Peyer's patch (tissue), 4 donors: Measurements from ENCODE around the gene RHOU. TPM values are rescaled to one million over a fixed set of nuclear protein-coding genes. Genes with fewer than 3 reads are reported as not detected.

Experiments used
- DNase-seq, 3 donors: peaks; one replicate each; pipeline ENCODE4 v3.0.0-alpha.2; 2017 to 2019
- H3K27ac ChIP-seq, 4 donors: fragments of 200-600 bp; sonication (generic); one replicate each; pipeline ENCODE4 v1.5.1; 2016 to 2019
- H3K27me3 ChIP-seq, 2 donors: fragments of 200-600 bp; sonication (generic); one replicate each; pipeline ENCODE4 v1.5.1; 2019
- H3K36me3 ChIP-seq, 3 donors: fragments of 200-600 bp; sonication (generic); one replicate each; pipeline ENCODE4 v1.5.1; 2016 to 2019
- H3K4me1 ChIP-seq, 4 donors: fragments of 200-600 bp; sonication (generic); one replicate each; pipeline ENCODE4 v1.5.1; 2016 to 2019
- H3K4me3 ChIP-seq, 4 donors: fragments of 200-600 bp; sonication (generic); 1 replicate in 3 of 4; 2 replicates in 1 of 4; pipeline ENCODE4 v1.5.1; 2016 to 2019; ENCODE audit warnings: mild to moderate bottlenecking in 1 of 4
- H3K9me3 ChIP-seq, 4 donors: fragments of 200-600 bp; sonication (generic); one replicate each; pipeline ENCODE4 v1.5.1; 2016 to 2019; ENCODE audit warnings: mild to moderate bottlenecking in 1 of 4
- CTCF ChIP-seq, 6 experiments: fragments of 450-650 bp in 4 of 6; fragments of 200-600 bp in 2 of 6; sonication (generic) in 1 of 6; IDR thresholded peaks; one replicate each; pipeline ENCODE4 v1.5.1; 2017 to 2019; ENCODE audit warnings: antibody characterized with exemption in 6 of 6, mild to moderate bottlenecking in 3 of 6, moderate library complexity in 1 of 6
- POLR2A ChIP-seq, 2 donors: fragments of 450-650 bp; IDR thresholded peaks; one replicate each; pipeline ENCODE4 v1.5.1; 2017; ENCODE audit warnings: antibody characterized with exemption in 2 of 2, mild to moderate bottlenecking in 2 of 2, moderate library complexity in 2 of 2
- total RNA-seq, 4 donors: library from RNA; depleted of rRNA; stranded (reverse); fragments of >200 nt; gene quantifications; one replicate each; pipeline ENCODE4 v1.1.0, GENCODE V29; 2016

The RHOU gene
- total RNA-seq, 4 donors from 2014 or later: 14.0 to 62.0 (median 42.1) TPM

GRCh38 chr1:228744918-228745317 lies 9.6 kb downstream of the RHOU start:
- DNase-seq: no peak
- no peak overlapping the region for H3K27ac ChIP-seq

GRCh38 chr1:228745497-228745896 lies 10.2 kb downstream of the RHOU start:
- H3K27me3 ChIP-seq: no peaks in the 10 kb centered on the region

More at GRCh38 chr1:228744918-228745317, 9.6 kb downstream of the RHOU start:
- H3K9me3 ChIP-seq: no peaks in the 10 kb centered on the region
- TF ChIP-seq CTCF (IDR thresholded peaks at IDR 0.05) (no peak), POLR2A (IDR thresholded peaks at IDR 0.05) (no peak)
- H3K4me3 ChIP-seq: no peak overlapping the region
- H3K36me3 ChIP-seq: peaks cover 0 to 36% (median 0%) of the 10 kb centered on the region in 3 donors
- H3K27me3 ChIP-seq: no peaks in the 10 kb centered on the region
- H3K4me1 ChIP-seq: no peaks in the 10 kb centered on the region

GRCh38 chr1:228747301-228747935 lies 12.1 kb downstream of the RHOU start:
- Histone ChIP-seq H3K27me3 (no peaks in the 10 kb centered on the region), H3K27ac (no peak overlapping the region), H3K36me3 (peaks cover 0 to 26% (median 0%) of the 10 kb centered on the region in 3 donors), H3K9me3 (no peaks in the 10 kb centered on the region), H3K4me3 (no peak overlapping the region), H3K4me1 (no peaks in the 10 kb centered on the region)
- no peak for TF ChIP-seq POLR2A (IDR thresholded peaks at IDR 0.05)
- no peak for TF ChIP-seq CTCF (IDR thresholded peaks at IDR 0.05)
- DNase-seq: no peak

More at GRCh38 chr1:228745497-228745896, 10.2 kb downstream of the RHOU start:
- Histone ChIP-seq H3K4me3 (no peak overlapping the region), H3K36me3 (peaks cover 0 to 36% (median 0%) of the 10 kb centered on the region in 3 donors), H3K9me3 (no peaks in the 10 kb centered on the region), H3K4me1 (no peaks in the 10 kb centered on the region), H3K27ac (no peak overlapping the region)
- TF ChIP-seq CTCF (IDR thresholded peaks at IDR 0.05) (no peak), POLR2A (IDR thresholded peaks at IDR 0.05) (no peak)
- DNase-seq: no peak

- H3K27me3 ChIP-seq: no peaks in the 10 kb centered on the region
These were observed 12.8 kb downstream of the RHOU start for GRCh38 chr1:228748029-228748428.

GRCh38 chr1:228748431-228748830 lies 13.2 kb downstream of the RHOU start:
- Histone ChIP-seq H3K4me3 (no peak overlapping the region), H3K9me3 (no peaks in the 10 kb centered on the region), H3K36me3 (peaks cover 0 to 18% (median 0%) of the 10 kb centered on the region in 3 donors), H3K27me3 (no peaks in the 10 kb centered on the region), H3K4me1 (no peaks in the 10 kb centered on the region), H3K27ac (no peak overlapping the region)
- TF ChIP-seq CTCF (IDR thresholded peaks at IDR 0.05): no peak
- TF ChIP-seq POLR2A (IDR thresholded peaks at IDR 0.05): no peak
- DNase-seq: no peak

More at GRCh38 chr1:228748029-228748428, 12.8 kb downstream of the RHOU start:
- DNase-seq: no peak
- no peak for TF ChIP-seq POLR2A (IDR thresholded peaks at IDR 0.05)
- no peak for TF ChIP-seq CTCF (IDR thresholded peaks at IDR 0.05)
- H3K4me3 ChIP-seq: no peak overlapping the region
- peaks cover 0 to 22% (median 0%) of the 10 kb centered on the region in 3 donors for H3K36me3 ChIP-seq
- no peaks in the 10 kb centered on the region for H3K4me1 ChIP-seq
- H3K27ac ChIP-seq: no peak overlapping the region
- no peaks in the 10 kb centered on the region for H3K9me3 ChIP-seq
